Neural cell (in vitro differentiated cells): ENCODE data around the gene GPR183.

Experiments
- CTCF ChIP-seq: fragments of 450-650 bp; IDR thresholded peaks from 2 replicates; pipeline ENCODE4 v1.5.1; 2014; ENCODE audit warnings: antibody characterized with exemption, mild to moderate bottlenecking, moderate library complexity; ENCODE audit not compliant: poor library complexity, severe bottlenecking
- EZH2 ChIP-seq: fragments of 200-600, 300-800 bp; shearing (Covaris generic), sonication (generic); IDR thresholded peaks from 2 replicates; pipeline ENCODE4 v1.6.1; 2014; ENCODE audit warnings: antibody characterized with exemption, low read length, borderline replicate concordance, mild to moderate bottlenecking; ENCODE audit not compliant: insufficient read depth, poor library complexity, severe bottlenecking

GRCh38 chr13:99347335-99347878 lies 40.2 kb upstream of the GPR183 start:
- TF ChIP-seq CTCF (no peak), EZH2 (no peak)
